ENCODE results near the gene TPRN. TPM values are rescaled to one million over a fixed set of nuclear protein-coding genes. Genes with fewer than 3 reads are reported as not detected.

Gene TPRN
- polyA plus RNA-seq, 1 of the 3 experiments (the other 2 are of a cell fraction), result 5.2 TPM

DNA sequence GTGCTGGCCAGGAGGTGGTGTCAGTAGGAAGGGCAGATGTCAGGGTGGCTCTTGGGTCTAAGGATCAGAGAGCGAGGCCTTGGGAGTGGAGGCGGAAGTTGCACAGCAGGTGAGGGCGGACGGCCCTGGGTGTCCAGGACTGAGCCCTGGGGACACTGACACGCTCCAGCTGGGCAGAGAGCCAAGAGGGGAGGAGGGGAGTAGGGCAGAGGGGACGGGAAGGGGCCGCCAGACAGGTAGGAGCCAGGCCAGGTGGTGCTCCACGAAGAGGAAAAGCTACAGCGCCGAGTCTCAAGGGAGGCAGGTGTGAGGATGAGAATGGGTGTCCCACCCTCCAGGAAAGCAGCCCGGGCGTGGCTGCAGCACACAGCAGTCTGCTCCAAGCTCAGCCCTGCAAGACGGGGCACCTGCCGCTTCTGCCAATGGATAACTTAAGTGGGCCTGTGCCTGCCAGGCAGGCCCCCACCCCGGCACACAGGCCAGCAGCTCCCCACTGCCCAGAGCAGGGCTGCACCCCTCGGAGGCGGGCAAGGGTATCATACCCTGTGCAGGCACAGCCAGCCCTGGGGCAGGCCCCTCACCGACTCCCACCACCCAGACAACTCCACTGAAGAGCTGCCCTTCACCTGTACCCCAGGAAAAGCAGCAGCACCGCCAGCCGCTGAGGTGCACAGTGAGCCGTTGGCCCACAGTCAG lies 4.9 kb downstream of the TPRN start:
- no peak overlapping the region for H3K4me2 ChIP-seq
- peaks cover 63% of the 10 kb centered on the region for H3K79me2 ChIP-seq (ENCODE audit: insufficient read depth)
- WGBS (ENCODE audit: low lambda C conversion rate), result 80% methylated on average over 9 of the region's 21 CpGs
- H3K9me3 ChIP-seq, result no peaks in the 10 kb centered on the region
- CTCF ChIA-PET, result interaction anchor here (1.3 to 2.0 kb wide), 5 partner anchors 27 to 167 kb away, joined by 3 to 9 read pairs (median 5); partner anchors contain the start of genes NPDC1 and RNF224
- H3K27ac ChIP-seq (ENCODE audit: low read depth in 2 of 2, low read length in 1 of 2), result no peak overlapping the region
- H2AFZ ChIP-seq (ENCODE audit: low read depth), result no peak overlapping the region
- no peaks in the 10 kb centered on the region for H3K27me3 ChIP-seq (ENCODE audit: insufficient read depth)
- H3K9ac ChIP-seq, result no peak overlapping the region
- H4K20me1 ChIP-seq (ENCODE audit: insufficient read depth), result peaks cover 56% of the 10 kb centered on the region
- H3K4me1 ChIP-seq (ENCODE audit: control insufficient read depth in 1 of 2, insufficient read depth in 2 of 2, low read depth in 1 of 2, low read length in 1 of 2), result peaks cover 12 to 20% of the 10 kb centered on the region in 2 experiments; a peak in 2 of 4 replicates
- H3F3A ChIP-seq (replicated peaks; ENCODE audit: insufficient read depth), result no peaks in the 10 kb centered on the region
- DNase-seq, result no peak
- H3K4me3 ChIP-seq (ENCODE audit: low read depth in 2 of 2, low read length in 1 of 2), result no peak overlapping the region
- TF ChIP-seq TCF12 (IDR thresholded peaks at IDR 0.05), result no peak
- no peak for TF ChIP-seq SIN3A (IDR thresholded peaks at IDR 0.05; ENCODE audit: borderline replicate concordance, low read depth, low read length)
- no peak for TF ChIP-seq JUND (IDR thresholded peaks at IDR 0.05)
- no peak for TF ChIP-seq FOXM1 (IDR thresholded peaks at IDR 0.05; ENCODE audit: low read depth)
- no peak for TF ChIP-seq MEF2A (IDR thresholded peaks at IDR 0.05; ENCODE audit: borderline replicate concordance, low read depth)
- TF ChIP-seq POLR2AphosphoS5 (IDR thresholded peaks at IDR 0.05; ENCODE audit: low read depth, low read length), result no peak
- no peak for TF ChIP-seq RXRA (IDR thresholded peaks at IDR 0.05; ENCODE audit: borderline replicate concordance, low read depth)
- TF ChIP-seq, protein P1, sequence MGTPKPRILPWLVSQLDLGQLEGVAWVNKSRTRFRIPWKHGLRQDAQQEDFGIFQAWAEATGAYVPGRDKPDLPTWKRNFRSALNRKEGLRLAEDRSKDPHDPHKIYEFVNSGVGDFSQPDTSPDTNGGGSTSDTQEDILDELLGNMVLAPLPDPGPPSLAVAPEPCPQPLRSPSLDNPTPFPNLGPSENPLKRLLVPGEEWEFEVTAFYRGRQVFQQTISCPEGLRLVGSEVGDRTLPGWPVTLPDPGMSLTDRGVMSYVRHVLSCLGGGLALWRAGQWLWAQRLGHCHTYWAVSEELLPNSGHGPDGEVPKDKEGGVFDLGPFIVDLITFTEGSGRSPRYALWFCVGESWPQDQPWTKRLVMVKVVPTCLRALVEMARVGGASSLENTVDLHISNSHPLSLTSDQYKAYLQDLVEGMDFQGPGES (IDR thresholded peaks at IDR 0.05; ENCODE audit: low read depth, low read length), result no peak
- TF ChIP-seq, protein P2, sequence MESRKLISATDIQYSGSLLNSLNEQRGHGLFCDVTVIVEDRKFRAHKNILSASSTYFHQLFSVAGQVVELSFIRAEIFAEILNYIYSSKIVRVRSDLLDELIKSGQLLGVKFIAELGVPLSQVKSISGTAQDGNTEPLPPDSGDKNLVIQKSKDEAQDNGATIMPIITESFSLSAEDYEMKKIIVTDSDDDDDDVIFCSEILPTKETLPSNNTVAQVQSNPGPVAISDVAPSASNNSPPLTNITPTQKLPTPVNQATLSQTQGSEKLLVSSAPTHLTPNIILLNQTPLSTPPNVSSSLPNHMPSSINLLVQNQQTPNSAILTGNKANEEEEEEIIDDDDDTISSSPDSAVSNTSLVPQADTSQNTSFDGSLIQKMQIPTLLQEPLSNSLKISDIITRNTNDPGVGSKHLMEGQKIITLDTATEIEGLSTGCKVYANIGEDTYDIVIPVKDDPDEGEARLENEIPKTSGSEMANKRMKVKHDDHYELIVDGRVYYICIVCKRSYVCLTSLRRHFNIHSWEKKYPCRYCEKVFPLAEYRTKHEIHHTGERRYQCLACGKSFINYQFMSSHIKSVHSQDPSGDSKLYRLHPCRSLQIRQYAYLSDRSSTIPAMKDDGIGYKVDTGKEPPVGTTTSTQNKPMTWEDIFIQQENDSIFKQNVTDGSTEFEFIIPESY (IDR thresholded peaks at IDR 0.05; ENCODE audit: borderline replicate concordance, low read depth), result no peak
- H3K36me3 ChIP-seq (replicated peaks in 1 of 2; ENCODE audit: control insufficient read depth in 1 of 2, insufficient read depth in 2 of 2, low read length in 1 of 2), result peaks cover 0 to 17% of the 10 kb centered on the region in 2 experiments
- no peaks in the 10 kb centered on the region for H3K9me2 ChIP-seq
- POLR2A ChIA-PET, result interaction anchor here (1.4 to 1.5 kb wide), 2 partner anchors 9 to 66 kb away, joined by 3 read pairs; no protein-coding TSS in a partner anchor

DNA sequence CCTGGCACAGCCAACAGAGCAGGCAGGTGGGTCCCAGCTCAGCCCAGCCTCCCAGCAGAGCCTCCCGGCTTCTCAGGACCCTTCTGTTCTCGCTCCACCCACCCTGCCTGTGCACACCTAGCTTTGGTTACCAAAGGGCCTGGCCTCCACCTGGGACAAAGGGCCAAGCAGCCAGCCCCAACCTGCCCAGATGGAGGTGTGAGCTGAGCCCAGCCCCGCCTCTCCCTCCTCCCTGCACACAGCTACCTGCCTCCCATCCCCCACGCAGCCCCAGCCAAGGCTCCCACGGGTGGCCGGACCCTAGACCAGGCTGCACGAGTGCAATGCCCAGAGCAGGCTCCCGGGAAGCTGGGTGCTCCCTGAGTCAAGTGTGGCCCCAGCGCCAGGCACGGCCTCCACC lies 5.6 kb downstream of the TPRN start:
- Histone ChIP-seq H3K27ac (ENCODE audit: low read depth in 2 of 2, low read length in 1 of 2) (no peak overlapping the region), H3K36me3 (replicated peaks in 1 of 2; ENCODE audit: control insufficient read depth in 1 of 2, insufficient read depth in 2 of 2, low read length in 1 of 2) (peaks cover 3 to 20% of the 10 kb centered on the region in 2 experiments), H2AFZ (ENCODE audit: low read depth) (no peak overlapping the region), H3K9ac (no peak overlapping the region), H3F3A (replicated peaks; ENCODE audit: insufficient read depth) (peaks cover 2% of the 10 kb centered on the region), H4K20me1 (ENCODE audit: insufficient read depth) (peaks cover 63% of the 10 kb centered on the region), H3K27me3 (ENCODE audit: insufficient read depth) (no peaks in the 10 kb centered on the region), H3K79me2 (ENCODE audit: insufficient read depth) (peaks cover 71% of the 10 kb centered on the region), H3K4me1 (ENCODE audit: control insufficient read depth in 1 of 2, insufficient read depth in 2 of 2, low read depth in 1 of 2, low read length in 1 of 2) (peaks cover 13 to 24% of the 10 kb centered on the region in 2 experiments; a peak in 3 of 4 replicates), H3K9me2 (no peaks in the 10 kb centered on the region), H3K4me2 (no peak overlapping the region), H3K9me3 (no peaks in the 10 kb centered on the region), H3K4me3 (ENCODE audit: low read depth in 2 of 2, low read length in 1 of 2) (no peak overlapping the region)
- ChIA-PET CTCF (interaction anchor here (1.3 to 2.0 kb wide), 5 partner anchors 28 to 166 kb away, joined by 3 to 9 read pairs (median 5); partner anchors contain the start of genes NPDC1 and RNF224), POLR2A (interaction anchor here (1.4 to 1.5 kb wide), 2 partner anchors 10 to 65 kb away, joined by 3 read pairs; no protein-coding TSS in a partner anchor)
- 84% methylated on average over 9 of the region's 10 CpGs for WGBS (ENCODE audit: low lambda C conversion rate)
- no peak for DNase-seq
- TF ChIP-seq, protein P1 (IDR thresholded peaks at IDR 0.05; ENCODE audit: low read depth, low read length), result no peak
- TF ChIP-seq CHD2 (IDR thresholded peaks at IDR 0.05; ENCODE audit: low read length, partially characterized antibody) (no peak), JUND (IDR thresholded peaks at IDR 0.05) (no peak), FOSL2 (IDR thresholded peaks at IDR 0.05; ENCODE audit: borderline replicate concordance, low read depth) (no peak), SIN3A (IDR thresholded peaks at IDR 0.05; ENCODE audit: borderline replicate concordance, low read depth, low read length) (no peak), EP300 (IDR thresholded peaks at IDR 0.05; ENCODE audit: borderline replicate concordance in 1 of 2, low read depth in 1 of 2, low read length in 1 of 2) (no peak), RCOR1 (IDR thresholded peaks at IDR 0.05; ENCODE audit: low read length) (no peak), NRF1 (IDR thresholded peaks at IDR 0.05; ENCODE audit: low read depth, low read length) (no peak), MEF2A (IDR thresholded peaks at IDR 0.05; ENCODE audit: borderline replicate concordance, low read depth) (no peak)
